ENCODE measurements around the gene RFX2. TPM values are rescaled to one million over a fixed set of nuclear protein-coding genes. Genes with fewer than 3 reads are reported as not detected.

Gene RFX2
- total RNA-seq, 1 experiment from 2014 or later, result 3.7 TPM

GRCh38 chr19:6048348-6048747 is 62.0 kb downstream of the RFX2 start:
- Histone ChIP-seq H2BK12ac (ENCODE audit: insufficient read length, low read depth, low read length) (no peak overlapping the region), H3K27ac (ENCODE audit: insufficient read length, low read depth, low read length) (no peak overlapping the region), H2AK5ac (ENCODE audit: insufficient read length, low read length) (no peak overlapping the region), H4K5ac (ENCODE audit: insufficient read length, low read depth, low read length) (no peak overlapping the region), H3K23me2 (ENCODE audit: insufficient read length, low read depth, low read length, poor library complexity, severe bottlenecking) (no peaks in the 10 kb centered on the region), H3K4ac (ENCODE audit: low read depth, low read length) (no peak overlapping the region), H3K56ac (ENCODE audit: insufficient read length, low read depth, low read length) (no peak overlapping the region), H3K79me1 (ENCODE audit: insufficient read depth, low read depth, low read length, poor library complexity, severe bottlenecking) (no peaks in the 10 kb centered on the region), H2AFZ (ENCODE audit: low read length) (no peak overlapping the region), H3K23ac (ENCODE audit: insufficient read length, low read depth, low read length) (no peak overlapping the region), H3K4me1 (ENCODE audit: insufficient read depth, low read length) (no peaks in the 10 kb centered on the region; the same call in 1 of the 2 replicates), H3K4me2 (ENCODE audit: insufficient read depth, insufficient read length, low read length) (no peak overlapping the region), H3K9ac (ENCODE audit: extremely low read depth, insufficient read length, low read length) (no peak overlapping the region), H2BK5ac (ENCODE audit: insufficient read length, low read length) (no peak overlapping the region), H3K18ac (ENCODE audit: insufficient read length, low read depth, low read length) (no peak overlapping the region), H3T11ph (ENCODE audit: low read length) (no peak overlapping the region), H2BK15ac (ENCODE audit: low read depth, low read length) (no peak overlapping the region), H3K79me2 (ENCODE audit: insufficient read depth, low read length) (no peaks in the 10 kb centered on the region), H2BK20ac (ENCODE audit: low read depth, low read length, poor library complexity, severe bottlenecking) (no peak overlapping the region), H4K8ac (replicated peaks; ENCODE audit: insufficient read length, low read depth, low read length) (no peak overlapping the region), H4K20me1 (ENCODE audit: control insufficient read depth, insufficient read depth, insufficient read length) (peaks cover 2% of the 10 kb centered on the region), H4K91ac (ENCODE audit: insufficient read length, low read depth, low read length) (no peak overlapping the region), H3K14ac (ENCODE audit: insufficient read depth, low read length) (no peak overlapping the region), H3K9me3 (ENCODE audit: control insufficient read depth, low read depth, low read length) (no peaks in the 10 kb centered on the region), H2BK120ac (ENCODE audit: low read depth, low read length, poor library complexity, severe bottlenecking) (no peak overlapping the region), H3K27me3 (ENCODE audit: insufficient read depth, low read length) (no peaks in the 10 kb centered on the region)
- no CpG with 5 or more reads among the region's 9 CpGs for WGBS (ENCODE audit: extremely low coverage, insufficient read length, low lambda C conversion rate)
- Mint-ChIP-seq H3K36me3 (ENCODE audit: insufficient read depth in 1 of 3, low read depth in 3 of 3) (no peaks in the 10 kb centered on the region), H3K4me3 (no peak overlapping the region; a peak in 1 of 5 replicates), H3K9me3 (no peaks in the 10 kb centered on the region), H3K27ac (no peak overlapping the region), H3K4me1 (peaks cover 13 to 15% of the 10 kb centered on the region in 2 experiments), H3K27me3 (ENCODE audit: low read depth) (peaks cover 25% of the 10 kb centered on the region)
- TF ChIP-seq CTCF (conservative IDR thresholded peaks at IDR 0.05), result no peak
- DNase-seq, result no peak
